Mammary epithelial cell (primary cell): ENCODE measurements around the gene FAM184A.

Source experiments
- CTCF ChIP-seq, 2 donors: IDR thresholded peaks in 1 of 2; conservative IDR thresholded peaks in 1 of 2; 2 replicates each; pipeline ENCODE4 v1.5.1; 2011 to 2012; ENCODE audit warnings: inconsistent platforms in 2 of 2, low read length in 2 of 2, mild to moderate bottlenecking in 2 of 2, control low read depth in 1 of 2, low read depth in 1 of 2; ENCODE audit not compliant: insufficient read depth in 1 of 2; ENCODE audit errors: extremely low read depth in 1 of 2
- EZH2 ChIP-seq: IDR thresholded peaks from 2 replicates; pipeline ENCODE4 v1.6.1; 2012; ENCODE audit warnings: low read length, inconsistent platforms, borderline replicate concordance

GRCh38 chr6:119030759-119031158, 47.7 kb downstream of the FAM184A start:
- TF ChIP-seq EZH2 (no peak), CTCF (conservative IDR thresholded peaks at IDR 0.05 in 1 of 2, IDR thresholded peaks at IDR 0.05 in 1 of 2; ENCODE audit: extremely low read depth in 1 of 2, insufficient read depth in 1 of 2, low read depth in 1 of 2, low read length in 2 of 2) (no peak)
